ENCODE data around the gene SPTBN4.

DNA sequence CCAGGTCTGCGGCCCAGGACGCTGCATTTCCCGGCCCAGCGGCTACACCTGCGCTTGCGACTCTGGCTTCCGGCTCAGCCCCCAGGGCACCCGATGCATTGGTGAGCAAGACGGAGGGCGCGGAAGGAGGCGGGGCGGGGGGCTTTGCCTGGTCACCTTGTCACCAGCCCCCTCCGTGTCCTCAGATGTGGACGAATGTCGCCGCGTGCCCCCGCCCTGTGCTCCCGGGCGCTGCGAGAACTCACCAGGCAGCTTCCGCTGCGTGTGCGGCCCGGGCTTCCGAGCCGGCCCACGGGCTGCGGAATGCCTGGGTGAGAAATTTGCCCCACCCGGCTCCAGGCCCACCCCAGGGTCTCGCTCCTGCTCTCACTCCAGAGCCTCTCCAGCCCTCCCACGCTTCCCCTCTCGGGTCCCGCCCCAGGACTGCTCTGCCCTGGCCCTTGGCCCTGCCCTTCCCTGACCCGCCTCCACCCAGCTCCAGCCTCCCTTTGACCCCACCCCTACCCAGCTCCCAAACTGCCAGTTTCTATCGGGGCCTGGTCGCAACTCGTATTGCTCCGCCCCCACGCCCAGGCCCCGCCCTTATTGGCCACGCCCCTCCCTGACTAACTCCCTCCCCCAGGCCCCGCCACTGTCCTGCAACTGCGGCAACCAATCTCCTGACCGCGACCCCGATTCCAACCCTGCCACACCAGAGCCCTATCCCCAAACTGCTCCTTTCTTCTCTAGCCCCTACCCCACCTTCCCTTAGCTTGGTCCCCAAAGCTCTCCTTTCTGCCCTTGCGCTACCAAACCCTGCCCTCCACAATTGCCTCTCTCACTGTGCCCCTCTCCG, 143.0 kb downstream of the SPTBN4 start:
- TF ChIP-seq, protein P1, sequence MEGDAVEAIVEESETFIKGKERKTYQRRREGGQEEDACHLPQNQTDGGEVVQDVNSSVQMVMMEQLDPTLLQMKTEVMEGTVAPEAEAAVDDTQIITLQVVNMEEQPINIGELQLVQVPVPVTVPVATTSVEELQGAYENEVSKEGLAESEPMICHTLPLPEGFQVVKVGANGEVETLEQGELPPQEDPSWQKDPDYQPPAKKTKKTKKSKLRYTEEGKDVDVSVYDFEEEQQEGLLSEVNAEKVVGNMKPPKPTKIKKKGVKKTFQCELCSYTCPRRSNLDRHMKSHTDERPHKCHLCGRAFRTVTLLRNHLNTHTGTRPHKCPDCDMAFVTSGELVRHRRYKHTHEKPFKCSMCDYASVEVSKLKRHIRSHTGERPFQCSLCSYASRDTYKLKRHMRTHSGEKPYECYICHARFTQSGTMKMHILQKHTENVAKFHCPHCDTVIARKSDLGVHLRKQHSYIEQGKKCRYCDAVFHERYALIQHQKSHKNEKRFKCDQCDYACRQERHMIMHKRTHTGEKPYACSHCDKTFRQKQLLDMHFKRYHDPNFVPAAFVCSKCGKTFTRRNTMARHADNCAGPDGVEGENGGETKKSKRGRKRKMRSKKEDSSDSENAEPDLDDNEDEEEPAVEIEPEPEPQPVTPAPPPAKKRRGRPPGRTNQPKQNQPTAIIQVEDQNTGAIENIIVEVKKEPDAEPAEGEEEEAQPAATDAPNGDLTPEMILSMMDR (IDR thresholded peaks at IDR 0.05; ENCODE audit: poor library complexity) = no peak
- TF ChIP-seq EZH2phosphoT487 (IDR thresholded peaks at IDR 0.05; ENCODE audit: low read depth, severe bottlenecking, unreplicated experiment) = no peak
